ENCODE measurements around the gene ITGA1.

The ITGA1 gene

GRCh38 chr5:52987711-52988331, 200.1 kb downstream of the ITGA1 start:
- 83% methylated on average over 4 of the region's 4 CpGs for WGBS, 2 experiments
- Histone ChIP-seq H3K36me3 (ENCODE audit: control insufficient read depth, insufficient read depth, low read length) (no peaks in the 10 kb centered on the region), H3K4me3 (ENCODE audit: insufficient read depth, low read depth, low read length) (no peak overlapping the region), H3K4me1 (ENCODE audit: control insufficient read depth, insufficient read depth, low read length) (peaks cover 6% of the 10 kb centered on the region), H3K27me3 (ENCODE audit: control insufficient read depth, insufficient read depth, low read length, poor library complexity, severe bottlenecking) (peaks cover 44% of the 10 kb centered on the region), H3K9me3 (ENCODE audit: control insufficient read depth, low read length) (no peaks in the 10 kb centered on the region), H3K27ac (ENCODE audit: insufficient read depth, low read depth, low read length, poor library complexity, severe bottlenecking) (no peak overlapping the region)

GRCh38 chr5:52988335-52989024, 200.8 kb downstream of the ITGA1 start:
- Histone ChIP-seq H3K27ac (ENCODE audit: insufficient read depth, low read depth, low read length, poor library complexity, severe bottlenecking) (no peak overlapping the region), H3K27me3 (ENCODE audit: control insufficient read depth, insufficient read depth, low read length, poor library complexity, severe bottlenecking) (peaks cover 44% of the 10 kb centered on the region), H3K9me3 (ENCODE audit: control insufficient read depth, low read length) (no peaks in the 10 kb centered on the region), H3K4me3 (ENCODE audit: insufficient read depth, low read depth, low read length) (peak overlapping the region; percentile 66), H3K4me1 (ENCODE audit: control insufficient read depth, insufficient read depth, low read length) (peaks cover 6% of the 10 kb centered on the region), H3K36me3 (ENCODE audit: control insufficient read depth, insufficient read depth, low read length) (no peaks in the 10 kb centered on the region)
- WGBS, 2 experiments: 18 to 20% methylated on average over 15 to 16 of the region's 16 CpGs

GRCh38 chr5:52989025-52989780, 201.5 kb downstream of the ITGA1 start, which contains the start of gene ITGA2:
Gene ITGA2 (plus strand): TSS chr5:52989352. CDS start chr5:52989469, 117 bp downstream.
- H3K27ac ChIP-seq (ENCODE audit: insufficient read depth, low read depth, low read length, poor library complexity, severe bottlenecking): no peak within 1 kb of the TSS
- H3K9me3 ChIP-seq (ENCODE audit: control insufficient read depth, low read length): no peaks in the 10 kb centered on the region
- 1% methylated on average over 64 of the region's 64 CpGs for WGBS, 2 experiments
- H3K36me3 ChIP-seq (ENCODE audit: control insufficient read depth, insufficient read depth, low read length): no peaks in the 10 kb centered on the region
- peaks cover 44% of the 10 kb centered on the region for H3K27me3 ChIP-seq (ENCODE audit: control insufficient read depth, insufficient read depth, low read length, poor library complexity, severe bottlenecking)
- H3K4me3 ChIP-seq (ENCODE audit: insufficient read depth, low read depth, low read length): peak within 1 kb of the TSS; percentile 66
- peaks cover 6% of the 10 kb centered on the region for H3K4me1 ChIP-seq (ENCODE audit: control insufficient read depth, insufficient read depth, low read length)

- no peaks in the 10 kb centered on the region for H3K9me3 ChIP-seq (ENCODE audit: control insufficient read depth, low read length)
- peaks cover 44% of the 10 kb centered on the region for H3K27me3 ChIP-seq (ENCODE audit: control insufficient read depth, insufficient read depth, low read length, poor library complexity, severe bottlenecking)
- 7 to 8% methylated on average over 27 of the region's 27 CpGs for WGBS, 2 experiments
- peaks cover 6% of the 10 kb centered on the region for H3K4me1 ChIP-seq (ENCODE audit: control insufficient read depth, insufficient read depth, low read length)
- H3K36me3 ChIP-seq (ENCODE audit: control insufficient read depth, insufficient read depth, low read length): no peaks in the 10 kb centered on the region
- H3K27ac ChIP-seq (ENCODE audit: insufficient read depth, low read depth, low read length, poor library complexity, severe bottlenecking): no peak overlapping the region
- peak overlapping the region; percentile 66 for H3K4me3 ChIP-seq (ENCODE audit: insufficient read depth, low read depth, low read length)
These were observed 202.2 kb downstream of the ITGA1 start for GRCh38 chr5:52989781-52990527.

GRCh38 chr5:52990528-52990925, 202.8 kb downstream of the ITGA1 start:
- peaks cover 6% of the 10 kb centered on the region for H3K4me1 ChIP-seq (ENCODE audit: control insufficient read depth, insufficient read depth, low read length)
- no peaks in the 10 kb centered on the region for H3K36me3 ChIP-seq (ENCODE audit: control insufficient read depth, insufficient read depth, low read length)
- no peak overlapping the region for H3K27ac ChIP-seq (ENCODE audit: insufficient read depth, low read depth, low read length, poor library complexity, severe bottlenecking)
- WGBS, 2 experiments: 83% methylated on average over 4 of the region's 4 CpGs
- no peaks in the 10 kb centered on the region for H3K9me3 ChIP-seq (ENCODE audit: control insufficient read depth, low read length)
- H3K27me3 ChIP-seq (ENCODE audit: control insufficient read depth, insufficient read depth, low read length, poor library complexity, severe bottlenecking): peaks cover 44% of the 10 kb centered on the region
- H3K4me3 ChIP-seq (ENCODE audit: insufficient read depth, low read depth, low read length): no peak overlapping the region

- H3K27me3 ChIP-seq (ENCODE audit: control insufficient read depth, insufficient read depth, low read length, poor library complexity, severe bottlenecking): peaks cover 29% of the 10 kb centered on the region
- 98 to 100% methylated on average over 2 of the region's 2 CpGs for WGBS, 2 experiments
- no peak overlapping the region for H3K4me3 ChIP-seq (ENCODE audit: insufficient read depth, low read depth, low read length)
- H3K4me1 ChIP-seq (ENCODE audit: control insufficient read depth, insufficient read depth, low read length): peaks cover 6% of the 10 kb centered on the region
- no peaks in the 10 kb centered on the region for H3K9me3 ChIP-seq (ENCODE audit: control insufficient read depth, low read length)
- no peaks in the 10 kb centered on the region for H3K36me3 ChIP-seq (ENCODE audit: control insufficient read depth, insufficient read depth, low read length)
- H3K27ac ChIP-seq (ENCODE audit: insufficient read depth, low read depth, low read length, poor library complexity, severe bottlenecking): no peak overlapping the region
These were observed 205.7 kb downstream of the ITGA1 start for GRCh38 chr5:52993367-52993766.

- Histone ChIP-seq H3K27me3 (ENCODE audit: control insufficient read depth, insufficient read depth, low read length, poor library complexity, severe bottlenecking) (peaks cover 20% of the 10 kb centered on the region), H3K36me3 (ENCODE audit: control insufficient read depth, insufficient read depth, low read length) (no peaks in the 10 kb centered on the region), H3K4me1 (ENCODE audit: control insufficient read depth, insufficient read depth, low read length) (peaks cover 6% of the 10 kb centered on the region), H3K9me3 (ENCODE audit: control insufficient read depth, low read length) (no peaks in the 10 kb centered on the region), H3K4me3 (ENCODE audit: insufficient read depth, low read depth, low read length) (no peak overlapping the region), H3K27ac (ENCODE audit: insufficient read depth, low read depth, low read length, poor library complexity, severe bottlenecking) (no peak overlapping the region)
- 96 to 100% methylated on average over 1 of the region's 1 CpG for WGBS, 2 experiments
These were observed 206.6 kb downstream of the ITGA1 start for GRCh38 chr5:52994266-52994665.

GRCh38 chr5:52995095-52995494, 207.4 kb downstream of the ITGA1 start:
- 92 to 94% methylated on average over 1 of the region's 1 CpG for WGBS, 2 experiments
- no peaks in the 10 kb centered on the region for H3K36me3 ChIP-seq (ENCODE audit: control insufficient read depth, insufficient read depth, low read length)
- H3K27me3 ChIP-seq (ENCODE audit: control insufficient read depth, insufficient read depth, low read length, poor library complexity, severe bottlenecking): peaks cover 12% of the 10 kb centered on the region
- H3K4me1 ChIP-seq (ENCODE audit: control insufficient read depth, insufficient read depth, low read length): peaks cover 5% of the 10 kb centered on the region
- H3K9me3 ChIP-seq (ENCODE audit: control insufficient read depth, low read length): no peaks in the 10 kb centered on the region
- no peak overlapping the region for H3K4me3 ChIP-seq (ENCODE audit: insufficient read depth, low read depth, low read length)
- no peak overlapping the region for H3K27ac ChIP-seq (ENCODE audit: insufficient read depth, low read depth, low read length, poor library complexity, severe bottlenecking)

- Histone ChIP-seq H3K4me1 (ENCODE audit: control insufficient read depth, insufficient read depth, low read length) (no peaks in the 10 kb centered on the region), H3K9me3 (ENCODE audit: control insufficient read depth, low read length) (no peaks in the 10 kb centered on the region), H3K27ac (ENCODE audit: insufficient read depth, low read depth, low read length, poor library complexity, severe bottlenecking) (no peak overlapping the region), H3K27me3 (ENCODE audit: control insufficient read depth, insufficient read depth, low read length, poor library complexity, severe bottlenecking) (peaks cover 3% of the 10 kb centered on the region), H3K36me3 (ENCODE audit: control insufficient read depth, insufficient read depth, low read length) (no peaks in the 10 kb centered on the region), H3K4me3 (ENCODE audit: insufficient read depth, low read depth, low read length) (no peak overlapping the region)
- 95% methylated on average over 1 of the region's 1 CpG for WGBS, 2 experiments
These were observed 208.2 kb downstream of the ITGA1 start for GRCh38 chr5:52995914-52996313.
